Subcutaneous adipose tissue (tissue), 4 donors: ENCODE measurements around the gene SPRY4. TPM values are rescaled to one million over a fixed set of nuclear protein-coding genes. Genes with fewer than 3 reads are reported as not detected.

ENCODE experiments used
- CTCF ChIP-seq: fragments of 450-650 bp; IDR thresholded peaks from one replicate; pipeline ENCODE4 v1.5.1; 2016; ENCODE audit warnings: low read depth, mild to moderate bottlenecking, control low read depth, antibody characterized with exemption, moderate library complexity
- total RNA-seq, 4 donors: library from RNA; depleted of rRNA; stranded (reverse); fragments of >200 nt; gene quantifications; one replicate each; pipeline ENCODE4 v1.1.0, GENCODE V29; 2016

The SPRY4 gene
- total RNA-seq: 10 to 100 TPM in 3 of 4 donors, 1 to 10 TPM in 1; 7.0 to 40.4 (median 23.7) TPM

GRCh38 chr5:142324871-142325724 is at the start of gene SPRY4:
Gene SPRY4, minus strand, starts transcription at chr5:142325021. Its CDS starts 9,913 bp downstream, at chr5:142315108.
- no peak for TF ChIP-seq CTCF

- no peak for TF ChIP-seq CTCF
These were observed 43.7 kb upstream of the SPRY4 start for GRCh38 chr5:142368529-142368928.

GRCh38 chr5:142366007-142366406 is 41.2 kb upstream of the SPRY4 start:
- no peak for TF ChIP-seq CTCF

- TF ChIP-seq CTCF: no peak
These were observed 39.7 kb upstream of the SPRY4 start for GRCh38 chr5:142364251-142365145.

- no peak for TF ChIP-seq CTCF
These were observed 38.8 kb upstream of the SPRY4 start for GRCh38 chr5:142363619-142363963.

- no peak for TF ChIP-seq CTCF
These were observed 35.8 kb upstream of the SPRY4 start for GRCh38 chr5:142360607-142361120.

GRCh38 chr5:142360051-142360498 is 35.3 kb upstream of the SPRY4 start:
- TF ChIP-seq CTCF: no peak
